HG03139 (cell line): ENCODE results near the gene PLSCR4.

ENCODE experiments used
- ATAC-seq: cut with Tn5 transposase; IDR thresholded peaks from one replicate; pipeline ENCODE4 v1.9.1; 2021; ENCODE audit not compliant: unreplicated experiment

The PLSCR4 gene

GRCh38 chr3:146196789-146197188 lies 54.1 kb downstream of the PLSCR4 start:
- no peak for ATAC-seq

GRCh38 chr3:146195605-146196004 lies 55.3 kb downstream of the PLSCR4 start:
- ATAC-seq, result no peak

GRCh38 chr3:146195030-146195429 lies 55.9 kb downstream of the PLSCR4 start:
- no peak for ATAC-seq

GRCh38 chr3:146191051-146191450 lies 59.9 kb downstream of the PLSCR4 start:
- no peak for ATAC-seq

DNA sequence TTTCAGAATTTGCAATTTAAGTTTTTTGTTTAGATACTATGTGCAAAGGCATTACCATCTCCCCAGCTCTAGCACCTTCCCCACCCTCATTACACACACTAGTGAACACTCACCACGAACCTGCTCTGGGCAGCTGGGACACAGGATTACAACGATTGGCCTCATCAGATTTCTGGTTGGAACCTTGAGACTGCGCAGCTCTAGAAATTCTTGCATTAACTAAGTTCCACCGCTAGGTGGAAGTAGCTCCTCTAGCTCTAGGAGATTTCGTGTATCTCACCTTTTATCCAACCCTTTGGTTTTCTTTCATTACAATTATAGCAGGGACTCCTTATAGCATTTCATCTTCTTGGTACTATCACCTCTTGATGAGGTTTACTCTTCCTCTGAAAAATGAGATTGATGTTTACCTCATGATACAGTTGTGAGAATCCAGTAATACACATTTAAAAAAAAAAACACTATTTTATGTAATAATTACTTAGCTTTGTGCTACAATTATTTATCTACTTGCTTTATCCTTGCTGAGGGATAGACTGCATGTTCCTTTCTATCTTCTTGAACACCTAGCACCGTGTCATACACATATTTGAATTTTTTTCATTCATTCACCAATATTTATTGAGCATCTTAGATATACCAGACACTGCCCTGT lies 61.3 kb downstream of the PLSCR4 start:
- ATAC-seq, result peak; percentile 94

- ATAC-seq, result no peak
Observed at GRCh38 chr3:146187334-146187950, 63.5 kb downstream of the PLSCR4 start.

DNA sequence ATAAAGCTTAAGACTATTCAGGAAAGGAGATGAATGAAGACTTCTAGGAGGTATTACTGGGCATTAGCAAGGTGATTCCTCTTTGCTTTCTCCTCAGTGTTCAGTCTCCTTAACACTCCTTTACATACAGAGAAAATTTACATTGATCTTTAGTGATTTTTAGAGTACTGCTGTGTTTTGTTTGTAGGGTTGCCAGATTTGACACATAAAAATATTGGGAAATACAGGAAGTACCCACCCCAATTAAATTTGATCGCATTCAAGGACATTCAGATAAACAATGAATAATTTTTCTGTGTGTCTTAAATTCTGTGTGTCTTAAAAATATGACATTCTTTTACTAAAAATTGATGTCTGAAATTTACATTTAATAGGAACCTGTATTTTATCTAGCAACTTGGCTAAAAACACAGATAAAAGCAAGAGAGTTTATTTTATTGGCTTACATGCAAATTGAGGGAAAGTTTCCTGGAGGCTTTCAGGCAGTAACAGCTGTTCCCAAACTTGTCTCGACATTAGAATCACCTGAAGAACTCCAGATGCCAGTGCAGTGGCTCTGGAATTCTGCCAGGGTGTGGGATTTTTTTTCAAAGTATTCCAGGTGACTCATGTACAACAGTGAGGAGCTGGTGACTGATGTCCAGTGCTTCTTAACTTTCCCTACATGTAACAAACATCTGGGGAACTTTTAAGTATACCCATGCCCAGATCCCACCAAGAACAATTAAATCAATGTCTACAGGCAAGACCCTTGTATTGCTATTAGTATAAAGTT lies 66.5 kb downstream of the PLSCR4 start:
- no peak for ATAC-seq

GRCh38 chr3:146181216-146181615 lies 69.7 kb downstream of the PLSCR4 start:
- no peak for ATAC-seq

GRCh38 chr3:146180376-146180775 lies 70.5 kb downstream of the PLSCR4 start:
- ATAC-seq, result no peak

GRCh38 chr3:146178006-146178689 lies 72.8 kb downstream of the PLSCR4 start:
- ATAC-seq, result no peak

GRCh38 chr3:146177519-146177918 lies 73.4 kb downstream of the PLSCR4 start:
- no peak for ATAC-seq

GRCh38 chr3:146177072-146177471 lies 73.8 kb downstream of the PLSCR4 start:
- ATAC-seq, result no peak

DNA sequence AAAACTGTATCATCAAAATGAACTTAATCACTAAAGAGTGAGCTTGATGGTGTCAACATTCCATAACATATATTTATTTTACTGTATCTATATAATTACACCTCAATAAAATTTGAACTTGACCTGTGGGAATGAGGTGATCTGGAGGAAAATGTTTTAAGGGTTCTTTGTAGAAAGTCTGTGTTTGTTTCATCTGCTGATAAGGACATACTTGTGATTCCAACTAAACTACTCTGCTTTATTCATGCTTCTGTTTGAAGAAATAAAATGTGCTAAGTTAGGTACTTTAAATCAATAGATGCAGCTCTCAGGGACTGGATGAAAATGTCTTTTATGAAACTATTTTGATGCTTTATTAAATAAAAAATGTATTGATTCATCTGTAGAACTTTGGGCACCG lies 78.3 kb downstream of the PLSCR4 start:
- no peak for ATAC-seq

DNA sequence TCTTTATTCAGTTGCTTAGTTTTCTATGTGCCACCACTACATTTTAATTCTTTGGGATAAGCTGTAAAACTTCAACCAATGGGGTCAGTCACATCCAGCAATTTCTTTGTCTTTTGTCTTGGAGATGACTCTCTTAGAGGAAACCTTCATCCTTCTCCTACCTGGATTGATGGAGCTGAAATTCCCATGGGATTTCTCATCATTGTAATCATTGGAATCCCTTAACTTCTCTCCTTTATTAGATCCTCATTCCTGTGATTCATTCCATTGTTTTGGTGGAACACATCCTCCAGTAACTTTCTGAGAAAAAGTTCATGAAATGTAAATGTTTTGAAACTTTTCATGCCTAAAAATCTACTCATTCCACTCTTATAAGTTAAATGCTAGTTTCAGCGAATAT lies 80.3 kb downstream of the PLSCR4 start:
- ATAC-seq, result no peak

DNA sequence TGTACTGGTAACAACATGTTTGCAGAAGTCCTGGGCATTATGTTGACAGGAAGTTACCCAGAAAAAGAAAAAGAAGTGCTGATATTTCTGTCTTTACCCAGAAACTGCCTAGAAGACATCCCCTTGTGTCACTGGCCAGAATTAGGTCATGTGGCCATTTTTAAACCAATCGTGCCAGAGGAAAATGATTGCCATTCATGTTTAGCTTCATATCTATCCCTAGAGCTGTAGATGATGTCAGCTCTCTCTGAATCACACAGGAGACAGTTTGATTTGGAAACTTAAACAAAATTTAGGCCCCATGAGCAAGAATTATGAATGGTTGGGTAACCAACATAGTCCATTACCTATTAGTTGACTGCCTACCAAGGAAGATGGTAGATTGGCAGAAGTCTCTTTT lies 81.0 kb downstream of the PLSCR4 start:
- no peak for ATAC-seq

- ATAC-seq, result no peak
Observed at GRCh38 chr3:146166826-146167225, 84.1 kb downstream of the PLSCR4 start.

DNA sequence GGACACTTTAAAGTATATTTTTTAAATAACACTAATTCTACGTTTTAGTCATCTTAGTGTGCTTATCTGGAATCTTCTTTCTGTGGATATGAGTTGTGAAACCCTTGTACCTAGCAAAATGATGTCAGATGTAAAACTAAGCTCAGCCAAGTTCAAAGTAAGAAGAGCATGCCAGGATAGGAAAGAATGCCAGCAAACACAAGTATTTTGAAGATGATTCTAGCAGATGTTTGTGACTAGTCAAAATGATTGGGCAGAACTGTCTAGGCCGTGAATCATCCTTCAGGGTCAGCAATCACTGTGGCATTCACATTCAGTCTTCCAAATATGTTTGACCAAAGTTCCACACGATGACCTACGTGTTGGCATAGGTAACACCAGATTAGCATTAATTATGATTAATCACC lies 84.5 kb downstream of the PLSCR4 start:
- no peak for ATAC-seq

- no peak for ATAC-seq
Observed at GRCh38 chr3:146165877-146166276, 85.0 kb downstream of the PLSCR4 start.

- ATAC-seq, result no peak
Observed at GRCh38 chr3:146164971-146165769, 85.7 kb downstream of the PLSCR4 start.

DNA sequence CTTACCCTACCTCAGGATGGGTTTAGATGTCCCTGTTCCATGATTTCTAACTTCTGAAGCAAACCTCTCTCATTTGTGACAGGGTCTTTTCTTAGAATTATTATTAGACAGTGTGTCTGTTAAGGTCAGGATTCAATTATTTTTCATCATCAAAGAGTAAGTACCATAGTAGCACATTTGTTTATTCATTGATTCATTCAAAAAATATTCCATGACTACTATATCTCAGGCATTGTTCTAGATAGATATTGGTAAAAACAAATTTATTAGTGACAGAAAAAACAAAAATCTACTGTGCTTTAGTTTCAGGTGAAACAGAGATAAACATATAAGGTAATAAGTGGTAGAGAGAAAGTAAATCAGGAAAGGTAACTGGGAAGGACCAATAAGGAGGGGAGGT lies 86.4 kb downstream of the PLSCR4 start:
- ATAC-seq, result no peak

DNA sequence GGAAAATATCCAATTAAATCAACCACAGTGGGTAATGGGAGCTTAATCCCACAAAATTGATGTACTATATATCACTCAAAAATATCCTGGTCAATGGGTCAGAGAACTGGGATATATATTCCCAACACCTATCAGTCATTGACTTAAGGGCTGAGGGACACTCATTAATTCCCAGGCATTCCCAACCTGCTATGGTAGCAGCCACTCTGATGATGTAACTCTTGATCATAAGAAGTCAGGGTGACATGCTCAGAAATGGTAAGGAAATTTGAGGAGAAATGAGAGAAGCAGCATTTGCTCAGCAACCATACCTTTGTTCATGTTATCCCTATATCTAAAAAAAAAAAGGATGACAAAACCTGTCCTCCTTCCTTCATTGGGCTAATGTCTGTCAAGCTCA lies 86.8 kb downstream of the PLSCR4 start:
- no peak for ATAC-seq
